Jurkat, Clone E6-1 (cell line): ENCODE measurements around the gene OR2Z1. TPM values are rescaled to one million over a fixed set of nuclear protein-coding genes. Genes with fewer than 3 reads are reported as not detected.

Experiments
- DNase-seq: peaks from one replicate; pipeline ENCODE4 v3.0.0-alpha.2; 2011; ENCODE audit warnings: low read depth, low spot score
- H3K4me3 ChIP-seq: 2 replicates; pipeline ENCODE4 v1.5.1; 2011; ENCODE audit warnings: mild to moderate bottlenecking, low read length, control low read depth, moderate library complexity
- polyA plus RNA-seq: library from polyadenylated mRNA; unstranded; fragments of >200 nt; gene quantifications from one replicate; pipeline ENCODE4 v1.2.1, GENCODE V29; 2012; ENCODE audit warnings: missing spikeins; ENCODE audit not compliant: insufficient read length, insufficient read depth

Gene OR2Z1
- not detected for polyA plus RNA-seq

- no peak within 1 kb of the TSS for H3K4me3 ChIP-seq
- no peak for DNase-seq
These were observed at the start of gene OR2Z1 for GRCh38 chr19:8721334-8721733. OR2Z1 (plus strand) TSS chr19:8721634; CDS start chr19:8731029, 9,395 bp downstream.

- DNase-seq = peak; percentile 53
- no peak overlapping the region for H3K4me3 ChIP-seq
These were observed 48.0 kb upstream of the OR2Z1 start for GRCh38 chr19:8673276-8673891.

- DNase-seq = no peak
- no peak overlapping the region for H3K4me3 ChIP-seq
These were observed 46.4 kb upstream of the OR2Z1 start for GRCh38 chr19:8675066-8675465.

GRCh38 chr19:8678244-8678807 lies 43.1 kb upstream of the OR2Z1 start:
- DNase-seq = no peak
- H3K4me3 ChIP-seq = no peak overlapping the region

GRCh38 chr19:8680676-8681344 lies 40.6 kb upstream of the OR2Z1 start:
- no peak overlapping the region for H3K4me3 ChIP-seq
- no peak for DNase-seq

GRCh38 chr19:8681345-8682029 lies 39.9 kb upstream of the OR2Z1 start:
- DNase-seq = no peak
- no peak overlapping the region for H3K4me3 ChIP-seq

- no peak overlapping the region for H3K4me3 ChIP-seq
- DNase-seq = no peak
These were observed 39.0 kb upstream of the OR2Z1 start for GRCh38 chr19:8682472-8682871.

GRCh38 chr19:8682931-8683330 lies 38.5 kb upstream of the OR2Z1 start:
- DNase-seq = no peak
- no peak overlapping the region for H3K4me3 ChIP-seq

GRCh38 chr19:8684001-8684902 lies 37.2 kb upstream of the OR2Z1 start:
- H3K4me3 ChIP-seq = no peak overlapping the region
- no peak for DNase-seq

- H3K4me3 ChIP-seq = no peak overlapping the region
- no peak for DNase-seq
These were observed 34.9 kb upstream of the OR2Z1 start for GRCh38 chr19:8686549-8686948.

- no peak for DNase-seq
These were observed 32.5 kb upstream of the OR2Z1 start for GRCh38 chr19:8688930-8689329.

GRCh38 chr19:8690753-8691539 lies 30.5 kb upstream of the OR2Z1 start:
- DNase-seq = no peak
- H3K4me3 ChIP-seq = no peak overlapping the region

More at GRCh38 chr19:8688930-8689329, 32.5 kb upstream of the OR2Z1 start:
- H3K4me3 ChIP-seq = no peak overlapping the region

- no peak for DNase-seq
- H3K4me3 ChIP-seq = no peak overlapping the region
These were observed 25.9 kb upstream of the OR2Z1 start for GRCh38 chr19:8695501-8695900.

GRCh38 chr19:8695911-8696310 lies 25.5 kb upstream of the OR2Z1 start:
- H3K4me3 ChIP-seq = no peak overlapping the region
- DNase-seq = no peak

GRCh38 chr19:8696993-8697392 lies 24.4 kb upstream of the OR2Z1 start:
- no peak for DNase-seq
- H3K4me3 ChIP-seq = no peak overlapping the region

GRCh38 chr19:8697671-8698432 lies 23.6 kb upstream of the OR2Z1 start:
- H3K4me3 ChIP-seq = no peak overlapping the region
- no peak for DNase-seq

GRCh38 chr19:8698433-8699063 lies 22.9 kb upstream of the OR2Z1 start, which contains the start of gene ACTL9:
ACTL9 (minus strand) TSS chr19:8698795; CDS start chr19:8698701, 94 bp downstream.
- no peak within 1 kb of the TSS for H3K4me3 ChIP-seq
- DNase-seq = no peak
